SK-N-SH (cell line): ENCODE measurements around the gene TAS2R50. TPM values are rescaled to one million over a fixed set of nuclear protein-coding genes. Genes with fewer than 3 reads are reported as not detected.

Experiments used
- CTCF ChIA-PET: fragments of 300-600, 350-600 bp; formaldehyde crosslinking; extraction: SDS; loops from one replicate; lab custom pipeline; 2021; lab: Yijun Ruan, JAX
- POLR2A ChIA-PET: fragments of 350-600 bp; sonication (Branson Sonifier 250); formaldehyde crosslinking; extraction: SDS; loops from one replicate; lab custom pipeline; 2020; ENCODE audit warnings: antibody characterized with exemption, inconsistent platforms; lab: Yijun Ruan, JAX
- DNase-seq: peaks from one replicate; pipeline ENCODE4 v3.0.0; 2012
- H2AFZ ChIP-seq: fragments of 200-600 bp; sonication (generic); 2 replicates; pipeline ENCODE4 v1.8.1; 2016; ENCODE audit warnings: antibody characterized with exemption, mild to moderate bottlenecking, low read depth
- H3F3A ChIP-seq: fragments of 200-600 bp; sonication (generic); replicated peaks from 2 replicates; pipeline ENCODE3; 2016; ENCODE audit warnings: antibody characterized with exemption, mild to moderate bottlenecking; ENCODE audit not compliant: insufficient read depth
- H3K27ac ChIP-seq, 2 experiments: fragments of 200-500 bp in 1 of 2; fragments of 200-600 bp in 1 of 2; sonication (Bioruptor generic) in 1 of 2; sonication (generic), shearing (Covaris generic) in 1 of 2; 2 replicates each; pipeline versions ENCODE4 v1.5.1 to v1.6.1; 2014 to 2016; ENCODE audit warnings: low read depth in 2 of 2, inconsistent platforms in 1 of 2, low read length in 1 of 2, mild to moderate bottlenecking in 1 of 2, mixed read lengths in 1 of 2
- H3K27me3 ChIP-seq: fragments of 200-600 bp; sonication (generic), shearing (Covaris generic); 2 replicates; pipeline ENCODE4 v1.6.1; 2016; ENCODE audit warnings: mixed run types; ENCODE audit not compliant: insufficient read depth
- H3K36me3 ChIP-seq, 2 experiments: fragments of 200-500 bp in 1 of 2; fragments of 200-600 bp in 1 of 2; sonication (Bioruptor generic) in 1 of 2; sonication (generic) in 1 of 2; replicated peaks in 1 of 2; 2 replicates each; pipeline versions ENCODE3 to v1.5.1; 2014 to 2016; ENCODE audit warnings: low read length in 1 of 2, mild to moderate bottlenecking in 1 of 2; ENCODE audit not compliant: insufficient read depth in 2 of 2, control insufficient read depth in 1 of 2
- H3K4me1 ChIP-seq, 2 experiments: fragments of 200-500 bp in 1 of 2; fragments of 200-600 bp in 1 of 2; sonication (Bioruptor generic) in 1 of 2; sonication (generic), shearing (Covaris generic) in 1 of 2; 2 replicates each; pipeline versions ENCODE4 v1.5.1 to v1.6.1; 2014 to 2016; ENCODE audit warnings: low read depth in 1 of 2, low read length in 1 of 2, mixed run types in 1 of 2; ENCODE audit not compliant: insufficient read depth in 2 of 2, control insufficient read depth in 1 of 2
- H3K4me2 ChIP-seq: fragments of 200-600 bp; sonication (generic), shearing (Covaris generic); 2 replicates; pipeline ENCODE4 v1.6.1; 2017; ENCODE audit warnings: mixed run types
- H3K4me3 ChIP-seq, 2 experiments: fragments of 200-500 bp in 1 of 2; fragments of 200-600 bp in 1 of 2; sonication (Bioruptor generic) in 1 of 2; sonication (generic), shearing (Covaris generic) in 1 of 2; 2 replicates each; pipeline versions ENCODE4 v1.5.1 to v1.8.1; 2014 to 2016; ENCODE audit warnings: low read depth in 2 of 2, inconsistent platforms in 1 of 2, low read length in 1 of 2, mild to moderate bottlenecking in 1 of 2, mixed read lengths in 1 of 2, moderate library complexity in 1 of 2
- H3K79me2 ChIP-seq: fragments of 200-600 bp; sonication (generic); 2 replicates; pipeline ENCODE4 v1.8.1; 2017; ENCODE audit warnings: mild to moderate bottlenecking; ENCODE audit not compliant: insufficient read depth
- H3K9ac ChIP-seq: fragments of 200-600 bp; sonication (generic); 2 replicates; pipeline ENCODE4 v1.6.1; 2017; ENCODE audit warnings: mixed run types
- H3K9me2 ChIP-seq: fragments of 200-600 bp; sonication (generic); 2 replicates; pipeline ENCODE4 v1.6.1; 2017; ENCODE audit warnings: mixed run types
- H3K9me3 ChIP-seq: fragments of 200-600 bp; sonication (generic); 2 replicates; pipeline ENCODE4 v1.6.1; 2017; ENCODE audit warnings: mixed run types, mild to moderate bottlenecking, moderate library complexity
- H4K20me1 ChIP-seq: fragments of 200-600 bp; sonication (generic); 2 replicates; pipeline ENCODE4 v1.6.1; 2017; ENCODE audit warnings: mild to moderate bottlenecking, mixed run types; ENCODE audit not compliant: insufficient read depth
- CHD2 ChIP-seq: fragments of 150-350 bp; IDR thresholded peaks from 2 replicates; pipeline ENCODE4 v1.6.1; 2018; ENCODE audit warnings: low read length; ENCODE audit not compliant: partially characterized antibody
- CTCF ChIP-seq: fragments of 200-600 bp; sonication (generic); IDR thresholded peaks from 2 replicates; pipeline ENCODE4 v1.6.1; 2017; ENCODE audit warnings: antibody characterized with exemption, mild to moderate bottlenecking, moderate library complexity
- EZH2phosphoT487 ChIP-seq: fragments of 200-600 bp; sonication (generic); IDR thresholded peaks from 2 replicates; pipeline ENCODE4 v1.6.1; 2017; ENCODE audit warnings: low read depth, mixed run types, mild to moderate bottlenecking, antibody characterized with exemption, moderate library complexity, borderline replicate concordance
- FOXJ3 ChIP-seq: sonication (generic); formaldehyde crosslinking; IDR thresholded peaks from 2 replicates; pipeline ENCODE4 v1.5.1; 2020; ENCODE audit warnings: mild to moderate bottlenecking, missing genetic modification reagents
- GABPA ChIP-seq: IDR thresholded peaks from 2 replicates; pipeline ENCODE4 v1.4.0; 2012; ENCODE audit warnings: low read depth, mild to moderate bottlenecking
- IRF3 ChIP-seq: fragments of 150-350 bp; IDR thresholded peaks from 2 replicates; pipeline ENCODE4 v1.6.1; 2016; ENCODE audit warnings: mild to moderate bottlenecking, low read depth, low read length
- NFIC ChIP-seq: IDR thresholded peaks from 2 replicates; pipeline ENCODE4 v1.4.0; 2012; ENCODE audit warnings: borderline replicate concordance
- PBX3 ChIP-seq: IDR thresholded peaks from 2 replicates; pipeline ENCODE4; 2012
- POLR2AphosphoS5 ChIP-seq: IDR thresholded peaks from 2 replicates; pipeline ENCODE4 v1.6.1; 2012; ENCODE audit warnings: low read depth, low read length
- RAD21 ChIP-seq: IDR thresholded peaks from 2 replicates; pipeline ENCODE4 v1.6.1; 2012; ENCODE audit warnings: mild to moderate bottlenecking, low read length
- RCOR1 ChIP-seq: fragments of 150-350 bp; IDR thresholded peaks from 2 replicates; pipeline ENCODE4 v1.6.1; 2017; ENCODE audit warnings: antibody characterized with exemption, low read length
- REST ChIP-seq: IDR thresholded peaks from 2 replicates; pipeline ENCODE4 v1.6.1; 2012; ENCODE audit warnings: mild to moderate bottlenecking, low read depth, low read length, moderate library complexity
- SMC3 ChIP-seq: IDR thresholded peaks from 2 replicates; pipeline ENCODE4 v1.6.1; 2012; ENCODE audit warnings: low read depth, low read length, improper control_type of control experiment
- TCF12 ChIP-seq: IDR thresholded peaks from 2 replicates; pipeline ENCODE4 v1.4.0; 2012
- USF1 ChIP-seq: IDR thresholded peaks from 2 replicates; pipeline ENCODE4 v1.4.0; 2012; ENCODE audit warnings: low read depth, borderline replicate concordance
- ZBTB33 ChIP-seq: IDR thresholded peaks from 2 replicates; pipeline ENCODE4 v1.4.0; 2012; ENCODE audit warnings: low read depth, borderline replicate concordance
- WGBS: methylation state at CpG from one replicate; pipeline ENCODE4 v1.1.6; 2017; ENCODE audit warnings: low lambda C conversion rate; 5-methylcytosine and 5-hydroxymethylcytosine counted together
- polyA plus RNA-seq, 3 experiments: library from polyadenylated mRNA; depleted of rRNA; stranded (reverse); fragments of >200 nt; gene quantifications; 2 replicates each; pipeline ENCODE4 v1.2.3, GENCODE V29; 2012

TAS2R50 gene
- polyA plus RNA-seq, 1 of the 3 experiments (the other 2 are of a cell fraction), result 0.05 TPM

GRCh38 chr12:10989107-10989506, 2.4 kb upstream of the TAS2R50 start (continued):
- TF ChIP-seq USF1 (no peak), IRF3 (no peak), ZBTB33 (no peak)

- WGBS, result 85% methylated on average over 5 of the region's 5 CpGs
- Histone ChIP-seq H3K4me3 (no peak overlapping the region), H3K27me3 (no peaks in the 10 kb centered on the region), H3F3A (no peaks in the 10 kb centered on the region), H3K9me3 (no peaks in the 10 kb centered on the region), H3K27ac (peak overlapping the region in 1 of 2 experiments; percentile 28; a peak in 1 of 4 replicates), H3K9ac (no peak overlapping the region), H3K9me2 (no peaks in the 10 kb centered on the region), H3K4me1 (peaks cover 0 to 9% of the 10 kb centered on the region in 2 experiments; a peak in 1 of 4 replicates), H2AFZ (no peak overlapping the region), H3K36me3 (peaks cover 0 to 3% of the 10 kb centered on the region in 2 experiments), H4K20me1 (no peaks in the 10 kb centered on the region), H3K4me2 (no peak overlapping the region), H3K79me2 (peaks cover 5% of the 10 kb centered on the region; the same call in 1 of the 2 replicates)
- DNase-seq, result no peak
- CTCF ChIA-PET, result interaction anchor here (1.0 to 1.2 kb wide), 2 partner anchors 14 to 29 kb away, joined by 3 read pairs; no protein-coding TSS in a partner anchor
- POLR2A ChIA-PET, result interaction anchor here (1.1 kb wide), 1 partner anchor 189 kb away, joined by 6 read pairs; the partner anchor contains the start of gene SMIM10L1
- TF ChIP-seq RAD21, result no peak
- no peak for TF ChIP-seq POLR2AphosphoS5
- no peak for TF ChIP-seq PBX3
- TF ChIP-seq USF1, result no peak
- no peak for TF ChIP-seq EZH2phosphoT487
- no peak for TF ChIP-seq ZBTB33
- no peak for TF ChIP-seq CHD2
- TF ChIP-seq SMC3, result no peak
- no peak for TF ChIP-seq RCOR1
- TF ChIP-seq REST, result no peak
- TF ChIP-seq GABPA, result no peak
- no peak for TF ChIP-seq FOXJ3 (CRISPR knock-in tag)
- no peak for TF ChIP-seq CTCF
- TF ChIP-seq NFIC, result no peak
- no peak for TF ChIP-seq TCF12
These were observed 4.5 kb downstream of the TAS2R50 start for GRCh38 chr12:10982244-10982643.
